GM21390 (cell line): Measurements from ENCODE around the gene ACY1.

Experiments used
- ATAC-seq: cut with Tn5 transposase; IDR thresholded peaks from one replicate; pipeline ENCODE4 v1.9.1; 2021; ENCODE audit not compliant: unreplicated experiment

ACY1 gene

GRCh38 chr3:52004163-52004787, 20.9 kb downstream of the ACY1 start:
- no peak for ATAC-seq

GRCh38 chr3:52004906-52005395, 21.6 kb downstream of the ACY1 start:
- no peak for ATAC-seq

GRCh38 chr3:52005571-52005986, 22.2 kb downstream of the ACY1 start:
- ATAC-seq, result no peak

GRCh38 chr3:52006017-52006819, 22.9 kb downstream of the ACY1 start:
- ATAC-seq, result no peak

- ATAC-seq, result no peak
These were observed 23.4 kb downstream of the ACY1 start for GRCh38 chr3:52006820-52007133.

- no peak for ATAC-seq
These were observed 24.0 kb downstream of the ACY1 start for GRCh38 chr3:52007291-52007690.

- ATAC-seq, result no peak
These were observed 27.1 kb downstream of the ACY1 start for GRCh38 chr3:52010431-52010830.

GRCh38 chr3:52012699-52013098, 29.4 kb downstream of the ACY1 start:
- ATAC-seq, result no peak

- no peak for ATAC-seq
These were observed 30.7 kb downstream of the ACY1 start for GRCh38 chr3:52013802-52014598.

GRCh38 chr3:52014613-52015012, 31.3 kb downstream of the ACY1 start:
- ATAC-seq, result no peak

- ATAC-seq, result no peak
These were observed 32.3 kb downstream of the ACY1 start for GRCh38 chr3:52015438-52016228.

- ATAC-seq, result no peak
These were observed 34.3 kb downstream of the ACY1 start for GRCh38 chr3:52017586-52017985.

- ATAC-seq, result no peak
These were observed 35.1 kb downstream of the ACY1 start for GRCh38 chr3:52018319-52019000.

- no peak for ATAC-seq
These were observed 36.2 kb downstream of the ACY1 start for GRCh38 chr3:52019352-52020080.

- ATAC-seq, result no peak
These were observed 37.5 kb downstream of the ACY1 start for GRCh38 chr3:52020796-52021195.

- ATAC-seq, result no peak
These were observed 38.3 kb downstream of the ACY1 start for GRCh38 chr3:52021489-52022268.

- no peak for ATAC-seq
These were observed 39.2 kb downstream of the ACY1 start for GRCh38 chr3:52022323-52023100.

- no peak for ATAC-seq
These were observed 39.9 kb downstream of the ACY1 start for GRCh38 chr3:52023101-52023770.
